ENCODE measurements around the gene PFDN4. TPM values are rescaled to one million over a fixed set of nuclear protein-coding genes. Genes with fewer than 3 reads are reported as not detected.
A peak's percentile ranks its signal among the peaks of the same experiment; 100 is the strongest.

The PFDN4 gene
- total and polyA plus RNA-seq, 2 of the 13 experiments (the other 11 are each of a cell fraction or from before 2014, with no cell fraction given) = 59.8 to 227 TPM

- 94% methylated on average over 3 of the region's 3 CpGs for WGBS (ENCODE audit: low lambda C conversion rate)
- H3K27me3 ChIP-seq (ENCODE audit: control insufficient read depth in 1 of 2, insufficient read depth in 2 of 2, low read length in 2 of 2) = no peaks in the 10 kb centered on the region; a peak in 1 of 5 replicates
- POLR2A ChIA-PET = interaction anchor here (1.0 kb wide), 1 partner anchor 145 kb away, joined by 3 read pairs; no protein-coding TSS in a partner anchor
These were observed 5.0 kb downstream of the PFDN4 start for GRCh38 chr20:54212871-54213270.

More at GRCh38 chr20:54212871-54213270, 5.0 kb downstream of the PFDN4 start:
- no peak for FAIRE-seq
- DNase-seq (ENCODE audit: low spot score) = no peak
- no peak for TF ChIP-seq ZBTB1 (CRISPR knock-in tag; IDR thresholded peaks at IDR 0.05; ENCODE audit: borderline replicate concordance)
- no peak for TF ChIP-seq TBX3 (IDR thresholded peaks at IDR 0.05; ENCODE audit: borderline replicate concordance)
- TF ChIP-seq MZF1 (CRISPR knock-in tag; IDR thresholded peaks at IDR 0.05; ENCODE audit: borderline replicate concordance) = no peak
- no peak for TF ChIP-seq PAWR (CRISPR knock-in tag; IDR thresholded peaks at IDR 0.05; ENCODE audit: borderline replicate concordance)
- peak in 1 of 2 experiments; percentile 10; a peak in 1 of 4 replicates for TF ChIP-seq POLR2A (IDR thresholded peaks at IDR 0.05; ENCODE audit: insufficient read depth in 1 of 2, low read depth in 2 of 2, low read length in 2 of 2)
- no peak for TF ChIP-seq NFKBIZ (CRISPR knock-in tag; IDR thresholded peaks at IDR 0.05)
- TF ChIP-seq MEIS2 (CRISPR knock-in tag; IDR thresholded peaks at IDR 0.05) = no peak
- no peak for TF ChIP-seq NR2F6 (IDR thresholded peaks at IDR 0.05)
- TF ChIP-seq NR2F6 (CRISPR knock-in tag; IDR thresholded peaks at IDR 0.05) = no peak
- TF ChIP-seq POGK (CRISPR knock-in tag; conservative IDR thresholded peaks at IDR 0.05) = no peak
- TF ChIP-seq RBM22 (optimal IDR thresholded peaks at IDR 0.05; ENCODE audit: low read length) = peak; percentile 52
- TF ChIP-seq PITX1 (CRISPR knock-in tag; IDR thresholded peaks at IDR 0.05) = no peak
- TF ChIP-seq, protein P1, sequence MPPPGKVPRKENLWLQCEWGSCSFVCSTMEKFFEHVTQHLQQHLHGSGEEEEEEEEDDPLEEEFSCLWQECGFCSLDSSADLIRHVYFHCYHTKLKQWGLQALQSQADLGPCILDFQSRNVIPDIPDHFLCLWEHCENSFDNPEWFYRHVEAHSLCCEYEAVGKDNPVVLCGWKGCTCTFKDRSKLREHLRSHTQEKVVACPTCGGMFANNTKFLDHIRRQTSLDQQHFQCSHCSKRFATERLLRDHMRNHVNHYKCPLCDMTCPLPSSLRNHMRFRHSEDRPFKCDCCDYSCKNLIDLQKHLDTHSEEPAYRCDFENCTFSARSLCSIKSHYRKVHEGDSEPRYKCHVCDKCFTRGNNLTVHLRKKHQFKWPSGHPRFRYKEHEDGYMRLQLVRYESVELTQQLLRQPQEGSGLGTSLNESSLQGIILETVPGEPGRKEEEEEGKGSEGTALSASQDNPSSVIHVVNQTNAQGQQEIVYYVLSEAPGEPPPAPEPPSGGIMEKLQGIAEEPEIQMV (CRISPR knock-in tag; IDR thresholded peaks at IDR 0.05; ENCODE audit: low read depth) = no peak
- no peak for TF ChIP-seq PTBP1 (IDR thresholded peaks at IDR 0.05; ENCODE audit: low read depth, low read length, poor library complexity, severe bottlenecking)
- TF ChIP-seq ZBTB42 (CRISPR knock-in tag; IDR thresholded peaks at IDR 0.05) = no peak
- no peak for TF ChIP-seq LCORL (IDR thresholded peaks at IDR 0.05)
- TF ChIP-seq LCORL (CRISPR knock-in tag; IDR thresholded peaks at IDR 0.05) = no peak
- TF ChIP-seq RNF2 (conservative IDR thresholded peaks at IDR 0.05; ENCODE audit: low read depth) = no peak
- in situ Hi-C loops (cut with HindIII; ENCODE audit: extremely low pct_ligation_motif_present, low pct_unique_long_range_greater_than_20kb) (loop anchor here (25.0 kb wide), 1 partner anchor 1126 kb away; no protein-coding TSS in a partner anchor), intact Hi-C loops (cut with micrococcal nuclease; ENCODE audit: unreplicated experiment) (no loop called here)
- no peak overlapping the region for H2AFZ ChIP-seq (ENCODE audit: low read length)
- peaks cover 76% of the 10 kb centered on the region for H3K79me2 ChIP-seq (ENCODE audit: insufficient read depth, low read length)
- no peak overlapping the region for H3K9ac ChIP-seq (ENCODE audit: insufficient read depth, low read depth, low read length)
- H3K9me3 ChIP-seq (ENCODE audit: low read length) = no peaks in the 10 kb centered on the region; the same call in 1 of the 2 replicates
- no peak overlapping the region for H3K4me3 ChIP-seq (replicated peaks in 1 of 3; ENCODE audit: insufficient read depth in 1 of 3, low read depth in 2 of 3, low read length in 3 of 3)
- CTCF ChIA-PET (ENCODE audit: low intra/inter-chr PET ratio, low total read pairs) = no interaction called here
- no peak overlapping the region for H3K4me2 ChIP-seq (ENCODE audit: low read depth, low read length)
- peaks cover 29% of the 10 kb centered on the region for H3K4me1 ChIP-seq (ENCODE audit: insufficient read depth, low read length)
- H3K36me3 ChIP-seq (replicated peaks in 1 of 2; ENCODE audit: control insufficient read depth in 1 of 2, insufficient read depth in 2 of 2, low read length in 2 of 2) = peaks cover 26 to 53% of the 10 kb centered on the region in 2 experiments
- H3K27ac ChIP-seq (ENCODE audit: extremely low read length, insufficient read depth, low read length) = no peak overlapping the region
- BruUV-seq (replicated peaks) = no TSS peak
- ATAC-seq = no peak
- peaks cover 39% of the 10 kb centered on the region for H4K20me1 ChIP-seq (ENCODE audit: insufficient read depth, low read length)
